ENCODE measurements around the gene SIPA1L3.

- TF ChIP-seq CTCF (IDR thresholded peaks at IDR 0.05) (no peak), POLR2A (IDR thresholded peaks at IDR 0.05) (no peak)
Observed at GRCh38 chr19:38175422-38175821, 268.4 kb downstream of the SIPA1L3 start.
